A172 (cell line): ENCODE data around the gene TSPAN14. TPM values are rescaled to one million over a fixed set of nuclear protein-coding genes. Genes with fewer than 3 reads are reported as not detected.
A peak's percentile ranks its signal among the peaks of the same experiment; 100 is the strongest.
"Not testable (repeated sequence)": the region's sequence is repeated elsewhere in the genome, so short reads cannot be mapped to it uniquely, and the experiment has no call there.

Experiments
- DNase-seq: peaks from one replicate; pipeline ENCODE4 v3.0.0-alpha.2; 2015; ENCODE audit warnings: low spot score
- total RNA-seq: library from RNA; depleted of rRNA; stranded (reverse); fragments of >200 nt; shearing (Covaris generic); gene quantifications from 2 replicates; pipeline ENCODE4 v1.2.3, GENCODE V29; 2014

TSPAN14 gene
- total RNA-seq, 1 experiment from 2014 or later = 38.4 TPM

DNA sequence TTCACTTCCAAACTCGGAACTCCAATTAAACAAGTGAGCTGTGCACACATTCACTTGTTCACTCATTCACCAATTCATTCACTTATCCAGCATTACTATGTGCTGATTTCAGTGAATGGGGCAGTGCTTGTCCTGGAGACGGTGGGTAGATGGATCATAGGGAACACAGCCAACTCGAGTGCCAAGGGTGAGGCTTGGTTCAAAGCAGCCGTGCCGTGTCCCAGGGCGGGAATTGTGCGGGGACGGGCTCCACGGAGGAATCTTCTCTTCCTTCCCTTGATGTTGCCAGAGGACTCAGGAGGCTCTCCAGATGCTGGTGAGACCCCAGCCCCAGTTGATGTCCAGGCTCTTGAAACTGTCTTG, 86.5 kb downstream of the TSPAN14 start:
- DNase-seq = no peak

DNA sequence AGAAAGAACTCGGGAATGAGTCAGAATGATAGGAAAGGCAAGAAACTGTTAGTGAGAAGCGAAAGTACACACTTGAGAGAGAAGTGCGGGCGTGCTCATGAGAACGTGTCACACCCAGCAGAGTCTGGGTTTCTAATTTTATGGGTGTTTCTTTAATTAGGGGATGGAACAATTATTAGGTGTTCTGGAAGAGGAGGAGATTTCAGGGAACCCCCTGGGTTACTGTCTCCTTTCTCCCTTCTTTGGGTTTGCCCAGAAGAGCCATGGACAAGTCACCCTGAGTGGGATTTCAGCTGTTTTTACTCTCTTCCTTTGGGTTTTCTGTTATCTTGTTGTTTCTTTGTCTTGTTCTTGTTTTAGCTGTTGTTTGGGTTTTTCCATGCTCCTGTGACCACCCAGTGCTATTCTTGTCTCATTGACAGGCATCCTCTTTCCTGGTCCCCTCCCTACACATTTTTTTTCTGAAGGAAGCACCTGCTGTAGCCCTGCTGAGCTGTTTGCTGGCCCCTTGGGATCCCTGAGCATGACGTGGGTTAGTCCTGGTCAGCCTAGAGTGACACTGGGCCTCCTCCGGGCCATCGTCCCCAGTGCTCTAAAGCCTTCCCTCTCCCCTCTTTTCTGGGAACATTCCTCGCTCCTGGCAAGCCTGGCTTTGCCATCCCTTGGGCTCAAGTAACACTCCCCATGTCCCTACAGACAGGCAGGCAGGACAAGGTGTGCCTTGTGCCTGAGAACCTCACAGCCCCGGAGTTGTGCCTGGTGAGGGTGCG, 87.1 kb downstream of the TSPAN14 start:
- DNase-seq = no peak

DNA sequence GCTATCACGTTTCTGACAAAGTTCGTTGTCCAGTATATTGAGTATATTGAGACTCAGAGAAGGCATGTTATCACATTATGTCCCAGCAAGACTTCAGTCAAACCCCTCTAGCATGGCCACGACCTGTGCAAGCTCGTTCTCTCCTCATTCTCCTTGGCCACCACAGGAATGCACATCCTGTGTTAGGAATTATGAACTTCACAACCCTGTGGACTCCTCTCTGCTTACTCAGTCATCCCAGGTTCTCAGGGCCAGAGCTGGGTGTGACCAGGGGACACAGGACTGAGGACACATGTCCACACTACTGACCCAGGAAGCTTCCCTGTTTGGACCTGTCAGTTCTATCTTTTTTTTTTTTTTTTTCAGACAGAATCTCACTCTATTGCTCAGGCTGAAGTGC, 87.9 kb downstream of the TSPAN14 start:
- peak; percentile 40 for DNase-seq

DNA sequence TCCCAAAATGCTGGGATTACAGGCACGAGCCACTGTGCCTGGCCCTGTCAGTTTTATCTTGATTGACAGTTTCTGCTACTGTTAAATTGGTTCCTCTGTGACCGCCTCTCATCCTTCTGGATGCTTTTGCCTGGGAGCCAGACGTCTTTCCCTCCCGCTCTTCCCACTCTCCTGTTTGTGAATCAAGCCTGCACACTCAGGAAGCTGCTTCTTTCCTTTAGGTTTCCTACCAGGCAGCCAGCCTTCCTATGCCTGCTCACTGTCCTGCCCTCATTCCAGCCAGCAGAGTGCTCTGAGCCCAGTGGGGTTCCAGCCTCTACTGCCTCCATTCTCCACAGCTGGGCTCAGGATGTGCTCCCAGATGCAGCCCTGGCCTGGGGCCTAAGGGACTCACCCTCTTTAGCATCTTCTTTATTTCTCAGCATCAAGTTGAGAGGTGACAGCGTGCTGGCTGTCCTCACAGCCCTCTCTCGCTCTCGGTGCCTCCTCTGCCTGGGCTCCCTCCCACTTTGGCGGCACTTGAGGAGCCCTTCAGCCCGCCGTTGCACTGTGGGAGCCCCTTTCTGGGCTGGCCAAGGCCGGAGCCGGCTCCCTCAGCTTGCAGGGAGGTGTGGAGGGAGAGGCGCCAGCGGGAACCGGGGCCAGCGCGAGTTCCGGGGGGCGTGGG, 88.7 kb downstream of the TSPAN14 start:
- DNase-seq = no peak

DNA sequence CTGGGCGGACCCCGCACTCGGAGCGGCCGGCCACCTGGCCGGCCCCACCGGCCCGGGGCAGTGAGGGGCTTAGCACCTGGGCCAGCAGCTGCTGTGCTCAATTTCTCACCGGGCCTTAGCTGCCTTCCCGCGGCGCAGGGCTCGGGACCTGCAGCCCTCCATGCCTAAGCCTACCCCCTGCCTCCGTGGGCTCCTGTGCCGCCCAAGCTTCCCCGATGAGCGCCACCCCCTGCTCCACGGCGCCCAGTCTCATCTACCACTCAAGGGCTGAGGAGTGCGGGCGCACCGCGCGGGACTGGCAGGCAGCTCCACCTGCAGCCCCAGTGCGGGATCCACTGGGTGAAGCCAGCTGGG, 89.2 kb downstream of the TSPAN14 start:
- not testable (repeated sequence) for DNase-seq

DNA sequence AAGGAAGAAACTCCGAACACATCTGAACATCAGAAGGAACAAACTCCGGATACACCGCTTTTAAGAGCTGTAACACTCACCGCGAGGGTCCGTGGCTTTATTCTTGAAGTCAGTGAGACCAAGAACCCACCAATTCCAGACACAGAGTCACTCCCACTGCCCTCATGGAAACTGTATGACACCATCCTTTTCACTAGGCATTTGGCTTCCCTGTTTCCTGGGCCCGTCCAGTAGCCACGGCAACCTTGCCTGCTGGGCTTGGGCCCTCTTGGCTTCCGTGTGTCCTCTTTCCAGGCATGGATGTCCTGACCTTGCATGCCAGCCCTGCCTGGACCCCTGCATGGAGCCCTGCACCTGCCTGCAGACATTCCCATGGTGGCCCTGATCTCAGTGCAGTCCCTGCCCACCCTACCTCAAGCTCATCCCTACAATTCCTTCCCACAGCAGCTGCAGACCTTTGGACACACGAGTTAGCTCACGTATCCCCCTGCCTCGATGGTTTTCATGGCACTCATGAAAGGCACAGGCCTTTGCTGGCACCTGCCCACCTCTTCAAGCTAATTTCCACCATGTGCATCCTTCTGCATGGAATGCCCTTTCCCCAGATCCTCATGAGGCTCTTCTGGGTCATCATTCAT, 90.3 kb downstream of the TSPAN14 start:
- DNase-seq = no peak

DNA sequence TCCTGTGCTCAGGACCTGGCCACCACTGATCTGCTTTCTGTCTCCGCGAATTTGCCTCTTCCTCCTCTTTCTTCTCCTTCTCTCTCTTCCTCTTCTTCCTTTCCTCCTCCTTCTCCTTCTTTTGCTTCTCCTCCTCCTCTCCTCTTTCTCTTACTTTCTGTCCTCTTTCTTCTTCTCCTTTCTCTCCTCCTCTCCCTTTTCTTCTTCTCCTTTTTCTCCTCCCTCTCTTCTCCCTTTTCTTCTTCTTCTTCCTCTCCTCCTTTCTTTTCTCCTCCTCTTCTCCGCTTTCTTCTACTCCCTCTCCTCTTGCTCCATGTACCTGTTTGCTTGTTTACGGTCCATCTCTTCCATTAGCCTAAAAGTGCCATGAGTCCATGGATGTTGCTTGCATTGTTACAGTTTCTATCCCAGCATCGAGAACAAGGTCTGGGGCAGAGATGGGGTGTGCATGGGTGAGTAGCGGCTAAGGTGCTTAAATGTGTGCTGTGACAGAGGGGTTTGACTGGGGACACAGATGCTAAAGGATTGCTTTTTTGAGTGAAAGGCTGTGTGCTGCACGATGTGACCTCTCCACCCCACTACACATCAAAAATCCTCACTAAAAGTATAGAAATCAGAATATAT, 91.3 kb downstream of the TSPAN14 start:
- DNase-seq = no peak

DNA sequence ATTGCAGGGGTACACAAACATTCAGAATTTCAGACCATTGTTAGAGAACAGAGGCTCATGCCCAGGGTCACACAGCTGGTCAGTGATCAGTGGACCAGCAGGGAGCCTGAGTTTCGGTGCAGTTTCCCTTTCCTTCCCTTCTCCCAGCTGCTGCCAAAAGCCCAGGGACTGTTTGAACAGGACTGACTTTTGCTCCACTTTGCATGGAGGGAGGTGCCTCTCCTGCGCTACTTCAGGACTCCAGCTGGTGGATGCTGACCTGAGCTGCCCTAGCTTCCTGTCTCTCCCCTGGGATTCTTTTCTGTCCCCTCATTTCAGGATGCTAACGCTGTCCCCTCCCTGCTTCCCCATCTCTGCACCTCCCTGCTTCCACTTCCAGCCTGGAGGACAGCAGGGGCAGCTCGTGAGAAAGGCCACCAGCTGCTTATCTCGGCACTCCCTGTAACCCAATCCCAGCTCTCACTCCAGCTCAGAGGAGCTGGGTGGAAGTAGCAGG, 98.1 kb downstream of the TSPAN14 start:
- DNase-seq = no peak

DNA sequence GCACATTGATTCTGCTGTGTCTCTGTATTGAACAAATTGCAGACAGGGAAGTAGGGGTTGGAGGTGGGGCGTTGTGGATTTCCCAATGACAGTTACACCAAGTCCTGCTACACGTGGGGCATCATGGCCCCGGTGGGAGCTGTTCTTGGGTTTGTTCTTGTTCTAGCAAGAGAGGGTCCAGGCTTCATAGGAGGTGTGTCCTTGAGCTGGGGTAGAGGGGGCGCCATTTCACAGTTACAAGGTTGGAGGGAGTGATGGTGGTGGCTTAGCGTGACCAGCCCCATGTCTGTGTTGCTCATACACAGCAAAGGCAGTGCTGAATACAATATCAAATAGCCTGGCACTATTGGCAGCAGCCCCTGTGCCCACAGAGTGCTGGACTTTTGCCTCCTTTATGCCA, 99.3 kb downstream of the TSPAN14 start:
- DNase-seq = no peak

DNA sequence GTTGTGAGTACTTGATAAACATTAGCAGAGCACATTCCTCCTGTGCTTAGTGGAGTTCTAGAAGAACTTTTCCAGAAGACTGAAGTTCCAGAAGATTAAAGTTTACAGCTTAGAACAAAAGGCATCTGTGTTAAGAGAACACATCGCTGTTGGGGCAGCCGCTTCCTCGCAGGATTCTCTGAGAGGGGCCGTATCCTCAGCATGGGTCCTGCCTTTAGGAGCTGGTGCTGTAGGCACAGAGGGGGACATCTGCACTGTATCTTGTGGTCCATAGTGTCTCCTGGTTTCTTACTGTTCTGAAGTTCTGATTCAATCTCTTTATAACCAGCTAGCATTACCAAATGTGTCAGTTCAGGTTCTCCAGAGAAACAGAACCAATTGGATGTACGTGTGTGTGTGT, 99.9 kb downstream of the TSPAN14 start:
- no peak for DNase-seq

DNA sequence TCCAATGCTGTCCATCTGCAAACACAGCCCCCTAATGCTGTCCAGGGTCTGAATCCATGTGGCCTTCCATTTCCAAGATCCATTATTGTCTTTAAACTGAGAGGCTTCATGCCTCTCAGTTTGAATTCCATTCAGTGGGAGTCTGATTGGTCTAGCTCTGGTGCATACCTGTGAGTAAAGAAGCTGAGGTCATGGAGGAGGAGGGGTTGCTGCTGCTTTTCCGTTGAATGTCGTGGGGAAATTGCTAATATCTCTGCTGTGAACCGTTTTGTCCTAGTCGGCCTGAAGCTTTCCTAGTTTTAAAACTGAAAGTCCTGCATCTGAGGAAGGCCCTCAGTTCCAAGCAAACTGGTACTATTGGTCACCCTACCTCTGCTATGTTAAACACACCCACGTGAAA, 101.3 kb downstream of the TSPAN14 start:
- DNase-seq = no peak

DNA sequence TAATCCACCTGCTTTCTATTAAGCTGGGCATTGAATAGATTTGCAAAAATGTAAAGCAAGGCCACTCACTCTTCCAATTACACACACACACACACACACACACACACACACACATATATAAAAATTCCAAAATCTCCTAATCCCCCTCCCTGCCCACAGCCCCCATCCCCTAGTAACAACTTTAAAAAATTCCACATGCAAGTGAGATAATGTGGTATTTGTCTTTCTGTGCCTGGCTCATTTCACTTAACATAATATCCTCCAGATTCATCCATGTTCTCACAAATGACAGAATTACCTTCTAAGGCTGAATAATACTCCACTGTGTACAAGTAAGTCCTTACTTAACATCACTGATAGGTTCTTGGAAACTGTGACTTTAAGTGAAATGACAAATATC, 107.8 kb downstream of the TSPAN14 start:
- DNase-seq = no peak

DNA sequence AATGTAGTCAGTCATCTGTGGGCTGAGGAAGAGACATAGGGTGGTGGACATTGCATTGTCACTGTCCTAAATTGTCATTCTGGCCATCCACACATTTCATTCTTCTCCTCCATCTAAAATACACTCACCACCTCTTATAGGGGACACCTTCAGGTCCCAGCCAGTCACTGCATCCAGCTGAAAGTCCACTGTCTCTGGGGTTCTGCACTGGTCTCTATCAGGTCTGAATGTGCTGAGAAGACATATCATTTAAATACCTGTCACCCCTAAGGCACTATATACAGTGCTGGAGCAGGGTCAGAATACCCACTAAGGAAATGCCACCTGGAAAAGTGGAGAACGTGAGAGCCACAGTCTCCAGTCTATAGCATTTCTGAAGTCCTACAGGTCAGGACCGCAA, 113.2 kb downstream of the TSPAN14 start:
- no peak for DNase-seq

DNA sequence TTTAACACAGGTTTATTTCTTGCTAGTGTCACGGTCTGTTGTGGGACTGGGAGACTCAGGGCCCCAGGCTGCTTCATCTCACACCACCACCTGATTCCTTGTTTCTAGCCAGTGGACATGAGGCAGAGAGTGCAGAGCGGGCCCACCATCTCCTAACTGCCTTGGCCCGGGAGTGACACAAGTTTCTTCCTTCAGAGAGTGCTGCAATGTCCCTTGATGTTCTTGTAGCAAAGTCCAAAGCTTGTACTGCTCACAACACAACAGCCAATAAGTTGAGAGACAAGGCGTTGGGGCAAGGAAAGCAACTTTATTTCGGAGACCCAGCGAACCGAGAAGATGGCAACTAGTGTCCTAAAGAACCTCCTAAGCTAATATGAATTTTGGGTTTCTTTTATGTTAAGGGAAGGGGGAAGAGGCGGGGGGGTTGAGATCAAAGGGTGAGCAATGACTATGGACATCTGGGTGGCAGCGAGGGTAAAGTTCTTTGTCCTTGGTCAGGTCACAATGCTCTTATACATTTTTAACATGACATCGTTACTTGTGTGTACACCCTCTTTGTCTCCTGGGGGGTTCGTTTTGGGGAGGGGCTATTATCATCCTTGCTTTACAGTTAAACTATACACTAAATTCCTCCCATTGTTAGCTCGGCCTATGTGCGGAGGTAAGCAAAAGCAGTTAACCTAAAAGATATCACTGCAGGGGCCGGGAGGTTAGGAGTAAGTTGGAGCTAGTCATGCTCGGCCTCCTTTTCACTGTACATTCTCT, 115.2 kb downstream of the TSPAN14 start:
- no peak for DNase-seq

DNA sequence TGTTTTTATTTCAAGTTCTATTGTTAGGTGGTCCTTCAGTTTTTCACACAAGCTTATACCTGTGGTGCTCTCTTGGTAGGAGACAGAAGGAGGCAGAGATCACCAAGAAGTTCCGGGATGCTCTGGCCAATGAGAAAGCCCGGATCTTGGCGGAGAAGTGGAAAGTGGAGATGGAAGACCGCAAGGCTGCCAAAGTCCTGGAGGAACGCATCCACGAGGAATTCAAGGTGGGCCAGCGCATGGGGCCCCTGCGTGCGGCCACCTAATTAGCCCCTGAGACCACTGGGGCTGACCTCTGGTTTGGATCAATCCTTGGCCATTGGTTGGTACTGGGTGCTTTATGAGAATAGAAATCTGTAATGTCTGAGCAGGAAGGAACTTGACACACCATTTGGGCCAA, 117.2 kb downstream of the TSPAN14 start:
- DNase-seq = no peak

DNA sequence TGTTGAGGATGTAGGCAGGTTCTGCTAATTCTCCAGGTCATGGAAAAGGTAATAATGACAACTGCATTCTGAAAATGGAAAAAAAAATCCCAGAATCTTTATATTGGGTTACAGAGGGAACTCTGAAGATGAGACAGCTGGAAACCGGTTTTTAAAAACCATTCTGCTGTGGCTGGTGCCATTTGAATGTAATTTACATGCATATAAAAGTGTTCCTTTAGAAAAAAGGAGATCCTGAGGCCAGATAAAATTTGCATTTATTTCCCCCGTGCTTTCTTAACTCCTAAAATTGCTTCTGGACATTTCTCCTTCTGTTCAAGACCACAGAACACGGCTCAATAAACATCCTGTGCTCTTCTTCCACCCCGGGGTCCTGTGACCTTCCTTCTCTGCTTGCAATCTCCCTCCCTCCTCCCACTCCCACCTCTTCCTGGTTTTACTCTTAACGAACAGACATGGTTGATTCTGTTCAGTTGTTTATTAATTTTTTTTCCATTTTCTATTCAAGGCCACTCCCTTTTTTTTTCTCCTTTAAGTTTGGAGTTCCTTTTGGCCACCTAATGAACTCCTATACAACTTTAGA, 125.2 kb downstream of the TSPAN14 start:
- DNase-seq = no peak

DNA sequence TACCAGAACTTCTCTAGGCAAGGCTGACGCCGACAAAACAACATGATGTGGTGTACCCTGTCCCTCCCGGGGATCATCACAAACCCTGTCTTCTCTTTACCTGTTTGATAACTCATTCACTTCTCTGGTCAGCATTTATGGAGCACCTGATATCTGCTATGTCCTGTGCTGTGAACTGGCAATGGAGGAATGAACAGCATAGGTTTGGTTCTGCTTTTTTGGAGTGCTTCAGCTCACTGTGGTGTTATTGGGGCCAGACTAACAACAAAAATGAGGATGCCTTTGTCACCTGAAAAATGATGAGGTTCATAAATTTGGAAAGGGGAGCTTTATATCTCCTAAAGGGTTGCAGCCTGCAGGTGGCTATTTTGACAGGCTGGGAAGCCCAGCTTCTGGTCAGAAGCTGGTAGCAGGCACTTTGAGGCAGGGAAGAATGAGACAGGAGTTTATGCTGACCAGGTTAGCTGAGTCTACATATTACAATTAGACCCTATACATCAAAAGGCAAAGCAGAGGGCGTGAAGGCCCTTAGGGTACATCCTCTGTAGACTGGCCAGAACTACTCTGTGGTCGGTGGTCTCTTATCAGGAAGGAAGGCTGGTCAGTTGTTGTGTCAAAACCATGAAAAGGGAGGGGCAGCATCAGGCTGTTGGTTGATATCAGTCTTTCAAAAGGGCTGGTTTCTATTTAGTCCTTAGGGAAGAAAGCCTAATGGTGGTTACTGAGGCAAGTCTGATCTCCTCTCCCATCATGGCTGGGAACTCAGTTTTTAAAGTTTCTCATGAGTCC, 125.9 kb downstream of the TSPAN14 start:
- DNase-seq = no peak

DNA sequence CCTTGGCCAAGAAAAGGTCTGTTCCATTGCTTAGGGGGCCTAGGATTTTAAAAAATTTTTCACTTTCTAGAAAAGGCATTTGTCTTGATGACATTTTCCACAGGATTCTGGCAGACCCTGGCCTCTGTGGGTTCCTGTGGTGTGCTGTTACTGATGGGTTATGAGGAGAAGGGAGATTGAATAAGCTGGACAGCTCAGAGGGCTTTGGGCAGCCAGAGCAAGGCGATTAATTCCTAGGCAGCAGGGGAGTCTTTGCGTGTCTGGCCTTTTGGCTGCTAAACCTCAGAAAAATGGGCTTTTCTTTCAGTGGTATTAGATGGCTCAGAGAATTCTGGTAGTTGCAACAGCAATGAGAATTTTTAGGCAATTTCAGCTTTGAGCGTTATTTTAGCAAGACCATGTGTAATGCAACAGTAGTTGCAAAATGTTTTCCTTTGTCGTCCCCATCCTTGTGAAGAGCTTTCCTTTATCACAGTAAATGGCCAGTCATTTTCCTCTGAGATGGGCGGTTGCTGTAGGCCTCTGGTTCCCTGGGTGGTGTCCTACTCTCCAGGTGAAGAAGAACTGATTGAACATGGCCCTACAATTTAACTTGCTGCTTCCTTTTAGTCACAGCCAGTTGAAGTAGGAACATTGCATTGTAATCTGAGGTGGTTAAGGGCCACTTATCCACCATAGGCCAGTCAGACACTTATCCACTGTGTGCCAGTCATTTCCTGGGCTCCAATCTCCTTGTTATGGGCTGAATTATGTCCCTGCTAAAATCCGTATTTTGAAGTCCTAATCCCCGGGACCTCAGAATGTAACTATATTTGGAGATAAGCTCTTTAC, 126.7 kb downstream of the TSPAN14 start:
- no peak for DNase-seq

DNA sequence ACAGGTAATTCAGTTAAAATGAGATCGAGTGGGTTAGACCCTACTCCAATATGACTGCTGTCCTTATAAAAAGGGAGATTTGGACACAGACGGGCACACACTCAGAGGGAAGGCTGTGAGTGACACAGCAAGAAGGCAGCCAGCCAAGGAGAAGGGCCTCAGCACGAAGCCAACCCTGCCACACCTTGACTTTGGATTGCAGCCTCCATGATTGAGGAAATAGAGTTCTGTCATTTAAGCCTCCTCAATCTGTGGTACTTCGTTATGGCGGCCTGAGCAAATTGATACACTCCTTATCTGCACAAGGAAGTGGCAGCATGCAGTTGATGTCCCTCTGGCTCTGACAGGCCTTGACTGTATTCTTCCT, 127.3 kb downstream of the TSPAN14 start:
- DNase-seq = no peak
